Fibroblast of pulmonary artery (primary cell): ENCODE data around the gene LLGL2.

Experiments
- DNase-seq: peaks from one replicate; pipeline ENCODE4 v3.0.0-alpha.2; 2010; ENCODE audit warnings: low read depth
- H3K4me3 ChIP-seq: replicated peaks from 2 replicates; pipeline ENCODE4 v1.5.1; 2011; ENCODE audit warnings: low read depth, mild to moderate bottlenecking, control low read depth, low read length, moderate library complexity
- CTCF ChIP-seq: IDR thresholded peaks from 2 replicates; pipeline ENCODE4 v1.5.1; 2011; ENCODE audit warnings: mild to moderate bottlenecking, control low read depth, low read length, inconsistent platforms; ENCODE audit errors: missing control alignments

Gene LLGL2

GRCh38 chr17:75504347-75505151, 20.9 kb upstream of the LLGL2 start:
- H3K4me3 ChIP-seq: no peak overlapping the region
- DNase-seq: no peak
- peak; percentile 49 for TF ChIP-seq CTCF

GRCh38 chr17:75505152-75505409, 20.4 kb upstream of the LLGL2 start:
- H3K4me3 ChIP-seq: no peak overlapping the region
- no peak for TF ChIP-seq CTCF
- no peak for DNase-seq

- no peak overlapping the region for H3K4me3 ChIP-seq
- DNase-seq: no peak
- no peak for TF ChIP-seq CTCF
These were observed 19.9 kb upstream of the LLGL2 start for GRCh38 chr17:75505640-75506039.

- no peak overlapping the region for H3K4me3 ChIP-seq
- no peak for DNase-seq
- no peak for TF ChIP-seq CTCF
These were observed 19.4 kb upstream of the LLGL2 start for GRCh38 chr17:75506134-75506533.

- no peak for TF ChIP-seq CTCF
- DNase-seq: no peak
- no peak overlapping the region for H3K4me3 ChIP-seq
These were observed 18.6 kb upstream of the LLGL2 start for GRCh38 chr17:75506888-75507287.

GRCh38 chr17:75507733-75508719, 17.5 kb upstream of the LLGL2 start:
- H3K4me3 ChIP-seq: no peak overlapping the region
- no peak for TF ChIP-seq CTCF
- no peak for DNase-seq
